GM12878 (cell line): ENCODE data around the gene GALNT17.

Experiments used
- CTCF ChIP-seq, 3 experiments: IDR thresholded peaks in 2 of 3; conservative IDR thresholded peaks in 1 of 3; 2 replicates each; pipeline ENCODE4 v1.5.1; 2011; ENCODE audit warnings: low read depth in 3 of 3, low read length in 3 of 3, mild to moderate bottlenecking in 3 of 3, control low read depth in 2 of 3, moderate library complexity in 2 of 3, inconsistent platforms in 1 of 3, mixed read lengths in 1 of 3; ENCODE audit not compliant: control insufficient read depth in 2 of 3, insufficient read depth in 1 of 3; ENCODE audit errors: extremely low read depth in 1 of 3
- EZH2 ChIP-seq: IDR thresholded peaks from 2 replicates; pipeline ENCODE4 v1.6.1; 2012; ENCODE audit warnings: low read depth, mild to moderate bottlenecking, control low read depth, inconsistent platforms, low read length, borderline replicate concordance; ENCODE audit not compliant: control insufficient read depth
- FOXM1 ChIP-seq: IDR thresholded peaks from 2 replicates; pipeline ENCODE4 v1.6.1; 2012; ENCODE audit warnings: low read depth, mild to moderate bottlenecking, inconsistent platforms, low read length, moderate library complexity
- HDAC2 ChIP-seq: fragments of 200-600 bp; sonication (generic); IDR thresholded peaks from 2 replicates; pipeline ENCODE4 v1.6.1; 2017
- POLR2A ChIP-seq: IDR thresholded peaks from 2 replicates; pipeline ENCODE4 v1.6.1; 2011; ENCODE audit warnings: low read depth, mild to moderate bottlenecking, low read length
- RELA ChIP-seq: fragments of 450-650 bp; IDR thresholded peaks from 2 replicates; pipeline ENCODE4 v1.8.0; 2014; ENCODE audit warnings: borderline replicate concordance; ENCODE audit not compliant: partially characterized antibody
- SMAD5 ChIP-seq: IDR thresholded peaks from 2 replicates; pipeline ENCODE4 v1.6.1; 2016; ENCODE audit warnings: antibody characterized with exemption, low read depth
- SREBF1 ChIP-seq: IDR thresholded peaks from 2 replicates; pipeline ENCODE4 v1.6.1; 2012; ENCODE audit warnings: mild to moderate bottlenecking, low read length
- ZNF207 ChIP-seq: fragments of 450-650 bp; IDR thresholded peaks from 2 replicates; pipeline ENCODE4 v1.6.1; 2014; ENCODE audit warnings: antibody characterized with exemption, mild to moderate bottlenecking, borderline replicate concordance
- ZNF274 ChIP-seq: IDR thresholded peaks from one replicate; pipeline ENCODE4 v1.8.0; 2011; ENCODE audit not compliant: insufficient read length, insufficient read depth

DNA sequence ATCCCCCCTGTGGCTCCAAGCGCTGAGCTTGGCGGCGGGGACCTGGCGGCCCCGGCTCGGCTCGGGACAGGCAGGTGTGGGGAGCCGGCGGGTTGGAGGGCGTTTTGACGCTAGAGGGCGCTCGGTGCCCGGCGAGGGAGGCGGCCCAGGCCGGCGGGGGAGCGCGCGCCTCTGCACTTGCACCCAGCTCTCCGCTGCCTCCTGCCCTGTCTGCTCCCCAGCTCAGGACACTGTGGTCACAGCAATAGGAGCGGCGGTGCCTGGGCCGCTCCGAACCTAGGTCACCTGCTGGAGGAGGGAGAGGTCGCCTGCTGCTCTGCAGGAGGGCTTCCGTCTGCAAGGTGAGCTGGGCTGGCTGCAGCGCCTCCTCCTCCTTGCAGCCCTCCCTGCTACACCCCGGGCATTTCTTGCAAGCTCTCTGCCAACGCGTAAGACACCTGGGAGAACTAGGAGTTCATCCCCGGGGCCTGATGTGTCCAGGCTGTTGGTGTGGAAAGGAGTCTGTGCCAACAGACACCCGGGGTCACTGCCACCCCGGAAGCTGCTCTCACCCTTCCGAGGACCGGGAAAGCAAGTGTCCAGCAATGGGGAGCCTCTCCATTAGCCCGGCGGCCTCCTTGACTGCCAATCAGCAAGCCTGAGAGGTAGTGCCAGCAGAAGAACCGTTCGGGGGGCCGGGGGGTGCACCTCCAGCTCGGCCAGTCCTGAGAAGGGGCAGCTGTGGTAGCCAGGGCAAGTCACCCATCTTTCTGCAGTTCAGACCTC lies 620.4 kb downstream of the GALNT17 start:
- no peak for TF ChIP-seq HDAC2
- no peak for TF ChIP-seq SREBF1
- TF ChIP-seq SMAD5, result no peak
- TF ChIP-seq RELA, result no peak
- TF ChIP-seq POLR2A, result no peak
- no peak for TF ChIP-seq FOXM1
- TF ChIP-seq ZNF207, result no peak
- no peak for TF ChIP-seq ZNF274
- peak in 2 of 3 experiments; percentile 8 to 33; a peak in 1 of 6 replicates for TF ChIP-seq CTCF (IDR thresholded peaks at IDR 0.05 in 2 of 3, conservative IDR thresholded peaks at IDR 0.05 in 1 of 3; ENCODE audit: control insufficient read depth in 2 of 3, extremely low read depth in 1 of 3, insufficient read depth in 1 of 3, low read depth in 3 of 3, low read length in 3 of 3)
- TF ChIP-seq EZH2, result no peak
